ENCODE results near the gene PAPSS2.

Gene PAPSS2

GRCh38 chr10:87750817-87751216, 91.1 kb downstream of the PAPSS2 start:
- no peak for DNase-seq (ENCODE audit: low spot score)

GRCh38 chr10:87751274-87751673, 91.6 kb downstream of the PAPSS2 start:
- no peak for DNase-seq (ENCODE audit: low spot score)

GRCh38 chr10:87752566-87752965, 92.9 kb downstream of the PAPSS2 start:
- no peak for DNase-seq (ENCODE audit: low spot score)

- DNase-seq (ENCODE audit: low spot score), result no peak
Measured at GRCh38 chr10:87753995-87754866, 94.6 kb downstream of the PAPSS2 start.

GRCh38 chr10:87757685-87758084, 98.0 kb downstream of the PAPSS2 start:
- no peak for DNase-seq (ENCODE audit: low spot score)

- DNase-seq (ENCODE audit: low spot score), result no peak
Measured at GRCh38 chr10:87759551-87759950, 99.9 kb downstream of the PAPSS2 start.

- no peak for DNase-seq (ENCODE audit: low spot score)
Measured at GRCh38 chr10:87760195-87760905, 100.7 kb downstream of the PAPSS2 start.

- DNase-seq (ENCODE audit: low spot score), result no peak
Measured at GRCh38 chr10:87761153-87761552, 101.5 kb downstream of the PAPSS2 start.

GRCh38 chr10:87761892-87762291, 102.2 kb downstream of the PAPSS2 start:
- DNase-seq (ENCODE audit: low spot score), result no peak

GRCh38 chr10:87763086-87763861, 103.6 kb downstream of the PAPSS2 start:
- no peak for DNase-seq (ENCODE audit: low spot score)

- no peak for DNase-seq (ENCODE audit: low spot score)
Measured at GRCh38 chr10:87764072-87764934, 104.6 kb downstream of the PAPSS2 start.

GRCh38 chr10:87765666-87766376, 106.1 kb downstream of the PAPSS2 start:
- no peak for DNase-seq (ENCODE audit: low spot score)

GRCh38 chr10:87767253-87767652, 107.6 kb downstream of the PAPSS2 start:
- DNase-seq (ENCODE audit: low spot score), result no peak

GRCh38 chr10:87771871-87772500, 112.3 kb downstream of the PAPSS2 start:
- DNase-seq (ENCODE audit: low spot score), result no peak

GRCh38 chr10:87775766-87776165, 116.1 kb downstream of the PAPSS2 start:
- no peak for DNase-seq (ENCODE audit: low spot score)

GRCh38 chr10:87776328-87776727, 116.7 kb downstream of the PAPSS2 start:
- DNase-seq (ENCODE audit: low spot score), result no peak

GRCh38 chr10:87781545-87781944, 121.9 kb downstream of the PAPSS2 start:
- DNase-seq (ENCODE audit: low spot score), result no peak

GRCh38 chr10:87782721-87783120, 123.0 kb downstream of the PAPSS2 start:
- DNase-seq (ENCODE audit: low spot score), result no peak

GRCh38 chr10:87786421-87786820, 126.7 kb downstream of the PAPSS2 start:
- DNase-seq (ENCODE audit: low spot score), result no peak

- no peak for DNase-seq (ENCODE audit: low spot score)
Measured at GRCh38 chr10:87790185-87790584, 130.5 kb downstream of the PAPSS2 start.

Data from HuH-7 (cell line).